Activated CD4-positive, alpha-beta T cell treated with anti-CD3 and anti-CD28 coated beads, Interleukin-2, amount 50 U/mL, for 48 hours (primary cell): ENCODE results near the gene NTHL1.

Experiments
- DNase-seq, 2 experiments: peaks; one replicate each; pipeline ENCODE4 v3.0.0-alpha.2; 2020

Gene NTHL1

GRCh38 chr16:1991135-1991551 is 56.5 kb downstream of the NTHL1 start:
- DNase-seq, result peak in 1 of 2 experiments; percentile 61

GRCh38 chr16:1990351-1991134 is 57.1 kb downstream of the NTHL1 start:
- peak in 1 of 2 experiments; percentile 55 for DNase-seq

DNA sequence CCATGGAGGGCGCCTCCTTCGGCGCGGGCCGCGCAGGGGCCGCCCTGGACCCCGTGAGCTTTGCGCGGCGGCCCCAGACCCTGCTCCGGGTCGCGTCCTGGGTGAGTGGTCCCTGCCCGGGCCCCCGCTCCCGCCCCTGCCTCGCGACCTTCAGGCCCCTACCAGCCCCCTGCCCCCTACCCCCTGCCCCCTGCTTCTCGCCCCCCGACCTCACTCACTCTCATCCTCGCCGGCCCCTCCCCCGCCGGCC is 57.6 kb downstream of the NTHL1 start:
- DNase-seq, result no peak
